SK-N-SH treated with all-trans-retinoic acid at 6 μM for 48 hours (cell line): Measurements from ENCODE around the gene MINK1.

Experiments
- ARNTL ChIP-seq: fragments of 450-650 bp; formaldehyde crosslinking; IDR thresholded peaks from 2 replicates; pipeline ENCODE4 v1.5.0; 2020; ENCODE audit warnings: low read depth, mild to moderate bottlenecking, moderate library complexity, borderline replicate concordance
- CSDC2 ChIP-seq: fragments of 250-450 bp; sonication (Bioruptor Pico); IDR thresholded peaks from 2 replicates; pipeline ENCODE4 v1.5.0; 2020; ENCODE audit warnings: mild to moderate bottlenecking, moderate library complexity
- TCF4 ChIP-seq: fragments of 250-450 bp; sonication (Bioruptor Pico); IDR thresholded peaks from 2 replicates; pipeline ENCODE4 v1.8.0; 2021; ENCODE audit warnings: mild to moderate bottlenecking, moderate library complexity, borderline replicate concordance
- TOX ChIP-seq: fragments of 250-450 bp; sonication (Bioruptor Pico); IDR thresholded peaks from 2 replicates; pipeline ENCODE4 v1.8.0; 2021; ENCODE audit warnings: mild to moderate bottlenecking, moderate library complexity, borderline replicate concordance
- ZC3H10 ChIP-seq: fragments of 250-450 bp; sonication (Bioruptor Pico); IDR thresholded peaks from 2 replicates; pipeline ENCODE4 v1.5.1; 2021; ENCODE audit warnings: mild to moderate bottlenecking, moderate library complexity
- TF ChIP-seq, protein P1 (sequence below): fragments of 250-450 bp; sonication (Bioruptor Pico); IDR thresholded peaks from 2 replicates; pipeline ENCODE4 v1.5.1; 2021; ENCODE audit warnings: mild to moderate bottlenecking, moderate library complexity
- TF ChIP-seq, protein P2 (sequence below): fragments of 250-450 bp; sonication (Bioruptor Pico); IDR thresholded peaks from 2 replicates; pipeline ENCODE4 v1.8.0; 2021; ENCODE audit warnings: low read depth, mild to moderate bottlenecking, moderate library complexity, borderline replicate concordance
- TF ChIP-seq, protein P3 (sequence below): fragments of 250-450 bp; sonication (Bioruptor Pico); IDR thresholded peaks from 2 replicates; pipeline ENCODE4 v1.5.0; 2020; ENCODE audit warnings: mild to moderate bottlenecking, moderate library complexity

DNA sequence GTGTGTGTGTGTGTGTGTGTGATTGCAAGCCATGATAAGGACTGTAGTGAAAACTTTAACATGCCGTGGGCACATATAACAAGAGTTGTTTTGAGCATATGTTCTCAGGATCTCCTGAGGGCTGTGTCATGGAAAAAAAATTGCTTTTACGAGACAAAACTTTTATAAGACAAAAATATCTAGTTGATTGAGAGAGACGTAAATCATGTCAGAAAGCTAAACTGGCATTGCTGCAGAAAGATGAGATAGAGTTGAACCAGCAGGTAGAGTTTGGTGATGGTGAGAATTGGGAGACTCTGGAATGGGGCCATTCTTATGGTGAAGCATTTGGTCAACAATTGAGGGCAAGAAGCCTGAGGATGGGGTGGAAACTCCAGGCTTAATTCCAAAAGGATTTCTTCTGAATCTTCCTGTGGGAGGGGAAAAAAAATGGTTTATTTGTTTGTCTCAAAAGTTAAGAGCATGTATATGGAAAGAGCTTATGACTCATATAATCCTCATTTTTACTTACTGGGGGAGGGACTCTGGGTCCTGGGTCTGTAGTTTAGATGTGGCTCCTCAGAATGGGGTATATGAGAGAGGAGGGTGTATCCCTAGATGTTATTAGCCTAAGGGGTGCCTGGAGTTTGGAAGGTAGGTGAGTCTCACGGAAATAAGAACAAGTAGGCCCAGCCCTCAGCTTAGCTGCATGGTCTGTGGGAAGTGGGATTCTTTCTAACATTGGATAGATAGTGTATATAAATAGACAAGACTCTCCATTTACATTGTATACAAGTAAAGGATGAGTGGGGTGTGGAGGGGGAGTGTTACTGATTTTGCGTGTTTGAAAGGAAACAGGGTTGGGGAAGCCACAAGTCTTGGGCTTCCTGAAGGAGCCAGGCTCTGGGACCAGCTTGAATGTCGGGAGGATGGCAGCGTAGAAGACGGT lies 7.1 kb downstream of the MINK1 start:
- TF ChIP-seq TCF4, result no peak
- TF ChIP-seq, protein P1, sequence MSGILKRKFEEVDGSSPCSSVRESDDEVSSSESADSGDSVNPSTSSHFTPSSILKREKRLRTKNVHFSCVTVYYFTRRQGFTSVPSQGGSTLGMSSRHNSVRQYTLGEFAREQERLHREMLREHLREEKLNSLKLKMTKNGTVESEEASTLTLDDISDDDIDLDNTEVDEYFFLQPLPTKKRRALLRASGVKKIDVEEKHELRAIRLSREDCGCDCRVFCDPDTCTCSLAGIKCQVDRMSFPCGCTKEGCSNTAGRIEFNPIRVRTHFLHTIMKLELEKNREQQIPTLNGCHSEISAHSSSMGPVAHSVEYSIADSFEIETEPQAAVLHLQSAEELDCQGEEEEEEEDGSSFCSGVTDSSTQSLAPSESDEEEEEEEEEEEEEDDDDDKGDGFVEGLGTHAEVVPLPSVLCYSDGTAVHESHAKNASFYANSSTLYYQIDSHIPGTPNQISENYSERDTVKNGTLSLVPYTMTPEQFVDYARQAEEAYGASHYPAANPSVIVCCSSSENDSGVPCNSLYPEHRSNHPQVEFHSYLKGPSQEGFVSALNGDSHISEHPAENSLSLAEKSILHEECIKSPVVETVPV (CRISPR knock-in tag), result no peak
- TF ChIP-seq TOX (CRISPR knock-in tag), result no peak
- TF ChIP-seq, protein P2, sequence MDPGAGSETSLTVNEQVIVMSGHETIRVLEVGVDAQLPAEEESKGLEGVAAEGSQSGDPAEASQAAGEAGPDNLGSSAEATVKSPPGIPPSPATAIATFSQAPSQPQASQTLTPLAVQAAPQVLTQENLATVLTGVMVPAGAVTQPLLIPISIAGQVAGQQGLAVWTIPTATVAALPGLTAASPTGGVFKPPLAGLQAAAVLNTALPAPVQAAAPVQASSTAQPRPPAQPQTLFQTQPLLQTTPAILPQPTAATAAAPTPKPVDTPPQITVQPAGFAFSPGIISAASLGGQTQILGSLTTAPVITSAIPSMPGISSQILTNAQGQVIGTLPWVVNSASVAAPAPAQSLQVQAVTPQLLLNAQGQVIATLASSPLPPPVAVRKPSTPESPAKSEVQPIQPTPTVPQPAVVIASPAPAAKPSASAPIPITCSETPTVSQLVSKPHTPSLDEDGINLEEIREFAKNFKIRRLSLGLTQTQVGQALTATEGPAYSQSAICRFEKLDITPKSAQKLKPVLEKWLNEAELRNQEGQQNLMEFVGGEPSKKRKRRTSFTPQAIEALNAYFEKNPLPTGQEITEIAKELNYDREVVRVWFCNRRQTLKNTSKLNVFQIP (CRISPR knock-in tag), result no peak
- TF ChIP-seq CSDC2 (CRISPR knock-in tag), result no peak
- TF ChIP-seq ZC3H10 (CRISPR knock-in tag), result no peak
- TF ChIP-seq ARNTL (CRISPR knock-in tag), result no peak
- TF ChIP-seq, protein P3, sequence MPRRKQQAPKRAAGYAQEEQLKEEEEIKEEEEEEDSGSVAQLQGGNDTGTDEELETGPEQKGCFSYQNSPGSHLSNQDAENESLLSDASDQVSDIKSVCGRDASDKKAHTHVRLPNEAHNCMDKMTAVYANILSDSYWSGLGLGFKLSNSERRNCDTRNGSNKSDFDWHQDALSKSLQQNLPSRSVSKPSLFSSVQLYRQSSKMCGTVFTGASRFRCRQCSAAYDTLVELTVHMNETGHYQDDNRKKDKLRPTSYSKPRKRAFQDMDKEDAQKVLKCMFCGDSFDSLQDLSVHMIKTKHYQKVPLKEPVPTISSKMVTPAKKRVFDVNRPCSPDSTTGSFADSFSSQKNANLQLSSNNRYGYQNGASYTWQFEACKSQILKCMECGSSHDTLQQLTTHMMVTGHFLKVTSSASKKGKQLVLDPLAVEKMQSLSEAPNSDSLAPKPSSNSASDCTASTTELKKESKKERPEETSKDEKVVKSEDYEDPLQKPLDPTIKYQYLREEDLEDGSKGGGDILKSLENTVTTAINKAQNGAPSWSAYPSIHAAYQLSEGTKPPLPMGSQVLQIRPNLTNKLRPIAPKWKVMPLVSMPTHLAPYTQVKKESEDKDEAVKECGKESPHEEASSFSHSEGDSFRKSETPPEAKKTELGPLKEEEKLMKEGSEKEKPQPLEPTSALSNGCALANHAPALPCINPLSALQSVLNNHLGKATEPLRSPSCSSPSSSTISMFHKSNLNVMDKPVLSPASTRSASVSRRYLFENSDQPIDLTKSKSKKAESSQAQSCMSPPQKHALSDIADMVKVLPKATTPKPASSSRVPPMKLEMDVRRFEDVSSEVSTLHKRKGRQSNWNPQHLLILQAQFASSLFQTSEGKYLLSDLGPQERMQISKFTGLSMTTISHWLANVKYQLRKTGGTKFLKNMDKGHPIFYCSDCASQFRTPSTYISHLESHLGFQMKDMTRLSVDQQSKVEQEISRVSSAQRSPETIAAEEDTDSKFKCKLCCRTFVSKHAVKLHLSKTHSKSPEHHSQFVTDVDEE (CRISPR knock-in tag), result no peak
